Esophagus (tissue), 2 donors: ENCODE measurements around the gene DKKL1. TPM values are rescaled to one million over a fixed set of nuclear protein-coding genes. Genes with fewer than 3 reads are reported as not detected.

Source experiments
- H3K27ac ChIP-seq, 2 donors: one replicate each; pipeline ENCODE4 v1.5.1; 2013; ENCODE audit warnings: low read depth in 2 of 2, mild to moderate bottlenecking in 2 of 2, inconsistent platforms in 1 of 2, low read length in 1 of 2, moderate library complexity in 1 of 2
- H3K27me3 ChIP-seq, 2 donors: one replicate each; pipeline ENCODE4 v1.6.1; 2013; ENCODE audit warnings: low read length in 2 of 2, control low read depth in 1 of 2, mild to moderate bottlenecking in 1 of 2; ENCODE audit not compliant: insufficient read depth in 2 of 2, control insufficient read depth in 1 of 2
- H3K36me3 ChIP-seq, 2 donors: one replicate each; pipeline ENCODE4 v1.6.1; 2013; ENCODE audit warnings: low read length in 1 of 2; ENCODE audit not compliant: control insufficient read depth in 2 of 2, insufficient read depth in 2 of 2
- H3K4me1 ChIP-seq, 2 donors: one replicate each; pipeline ENCODE4 v1.6.1; 2013; ENCODE audit warnings: low read length in 1 of 2; ENCODE audit not compliant: control insufficient read depth in 2 of 2, insufficient read depth in 2 of 2
- H3K4me3 ChIP-seq, 2 donors: one replicate each; pipeline ENCODE4 v1.5.1; 2013; ENCODE audit warnings: low read length in 2 of 2, mild to moderate bottlenecking in 2 of 2, low read depth in 1 of 2, moderate library complexity in 1 of 2
- H3K9me3 ChIP-seq, 2 donors: one replicate each; pipeline ENCODE4 v1.6.1; 2013; ENCODE audit warnings: mild to moderate bottlenecking in 2 of 2, low read depth in 1 of 2, low read length in 1 of 2, moderate library complexity in 1 of 2; ENCODE audit not compliant: control insufficient read depth in 2 of 2, insufficient read depth in 1 of 2
- WGBS, 2 donors: extraction: QIAGEN DNeasy Blood & Tissue Kit; methylation state at CpG; one replicate each; pipeline ENCODE4 v1.1.7; 2013; 5-methylcytosine and 5-hydroxymethylcytosine counted together
- polyA plus RNA-seq, 2 donors: library from polyadenylated mRNA; stranded (reverse); fragments of 200-250 nt; gene quantifications; one replicate each; pipeline ENCODE4 v1.2.3, GENCODE V29; 2013
- donor health status: healthy with polysubstance abuse.
- donor health status: Bipolar disorder and iron deficiency.

Gene DKKL1
- polyA plus RNA-seq, 2 donors = 0.07 TPM; not detected in 1

DNA sequence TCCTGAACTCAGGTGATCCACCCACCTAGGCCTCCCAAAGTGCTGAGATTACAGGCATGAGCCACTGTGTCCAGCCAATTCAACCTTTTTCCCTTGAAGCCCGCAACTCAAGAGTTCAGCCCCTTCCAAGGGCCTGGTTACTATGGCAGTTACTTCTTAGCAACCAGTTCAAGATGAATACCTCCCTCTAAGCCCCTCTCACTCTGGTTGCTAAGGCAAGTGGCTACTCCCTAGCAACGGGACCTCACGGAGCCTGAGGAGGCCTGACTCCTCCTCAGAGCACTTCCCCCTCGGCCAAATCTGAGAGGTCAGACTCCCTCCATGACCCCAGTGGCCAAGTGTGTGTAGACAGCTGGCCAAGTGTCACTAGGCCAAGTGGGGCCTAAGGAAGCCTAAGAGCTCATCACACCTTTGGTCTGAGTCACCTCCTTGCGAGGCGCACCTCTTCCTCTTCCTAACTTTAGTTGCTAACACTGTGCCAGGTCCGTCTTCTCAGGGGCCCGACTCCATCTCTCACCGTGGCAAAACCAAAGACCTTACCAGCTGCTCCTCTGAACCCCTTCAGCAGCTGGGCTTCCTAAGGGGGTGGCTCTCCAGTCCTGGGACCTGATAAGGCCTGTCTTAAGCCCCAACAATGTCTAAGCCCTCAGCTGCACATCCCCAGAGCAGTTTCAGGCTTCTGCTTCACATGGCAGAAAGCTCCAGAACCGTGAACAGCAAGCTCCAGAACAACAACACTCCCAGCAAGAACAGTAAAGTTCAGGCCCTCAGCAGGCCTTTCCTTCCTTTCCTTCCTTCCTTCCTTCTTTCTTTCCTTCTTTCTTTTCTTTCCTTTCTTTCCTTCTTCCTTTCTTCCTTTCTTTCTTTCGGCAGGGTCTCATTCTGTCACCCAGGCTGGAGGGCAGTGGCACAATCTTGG, 18.9 kb upstream of the DKKL1 start:
- peaks cover 0 to 3% of the 10 kb centered on the region in 2 donors for H3K4me1 ChIP-seq
- WGBS, 2 donors = 83 to 84% methylated on average over 11 of the region's 11 CpGs
- H3K27me3 ChIP-seq = no peaks in the 10 kb centered on the region
- peak overlapping the region in 1 of 2 donors; percentile 13 for H3K27ac ChIP-seq
- H3K36me3 ChIP-seq = peaks cover 4 to 12% of the 10 kb centered on the region in 2 donors
- peaks cover 0 to 2% of the 10 kb centered on the region in 2 donors for H3K9me3 ChIP-seq
- no peak overlapping the region for H3K4me3 ChIP-seq

DNA sequence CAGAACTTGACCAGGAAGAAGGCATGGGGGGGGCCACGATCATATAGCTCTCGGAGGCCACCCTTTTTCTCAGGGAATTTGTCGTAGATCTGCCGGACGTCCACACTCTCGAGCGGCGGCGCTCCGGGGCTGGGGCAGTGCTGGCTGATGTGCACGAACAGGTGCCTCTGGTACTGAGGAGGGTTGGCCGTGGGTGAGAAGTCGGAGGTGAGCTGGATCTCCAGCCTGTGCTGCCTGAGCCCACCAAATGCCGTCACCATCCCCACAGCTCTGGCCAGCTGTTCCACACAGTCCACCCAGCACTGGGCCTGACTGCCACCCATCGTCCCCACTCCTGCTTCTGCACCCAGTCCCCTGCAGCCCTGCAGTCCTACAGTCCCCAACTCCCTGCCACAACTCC, 16.5 kb upstream of the DKKL1 start:
- Histone ChIP-seq H3K9me3 (peaks cover 0 to 2% of the 10 kb centered on the region in 2 donors), H3K36me3 (peaks cover 7 to 12% of the 10 kb centered on the region in 2 donors), H3K4me1 (no peaks in the 10 kb centered on the region), H3K27ac (no peak overlapping the region), H3K27me3 (no peaks in the 10 kb centered on the region), H3K4me3 (no peak overlapping the region)
- 95% methylated on average over 15 of the region's 15 CpGs for WGBS, 2 donors

DNA sequence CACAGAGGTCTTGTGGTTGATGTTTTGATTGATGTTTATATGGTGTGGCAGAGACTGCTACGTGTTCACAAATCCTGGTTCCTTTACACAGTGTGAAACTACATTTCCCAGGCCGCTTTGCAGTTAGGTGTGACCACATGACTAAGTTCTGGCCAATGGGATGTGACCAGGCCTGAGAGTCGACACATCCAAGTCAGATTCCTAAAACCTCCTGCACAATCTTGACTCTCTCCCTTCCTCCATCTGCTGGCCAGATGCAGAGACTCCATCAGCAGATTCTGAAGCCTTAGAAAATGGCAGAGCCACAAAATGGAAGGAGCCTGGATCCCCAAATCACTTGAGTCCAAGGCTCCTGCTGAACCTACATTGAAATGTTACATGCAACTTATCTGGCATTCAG, 15.8 kb upstream of the DKKL1 start:
- Histone ChIP-seq H3K9me3 (peaks cover 0 to 2% of the 10 kb centered on the region in 2 donors), H3K4me3 (no peak overlapping the region), H3K4me1 (no peaks in the 10 kb centered on the region), H3K36me3 (peaks cover 6 to 7% of the 10 kb centered on the region in 2 donors), H3K27ac (no peak overlapping the region), H3K27me3 (no peaks in the 10 kb centered on the region)
- WGBS, 2 donors = 67 to 69% methylated on average over 3 of the region's 3 CpGs

DNA sequence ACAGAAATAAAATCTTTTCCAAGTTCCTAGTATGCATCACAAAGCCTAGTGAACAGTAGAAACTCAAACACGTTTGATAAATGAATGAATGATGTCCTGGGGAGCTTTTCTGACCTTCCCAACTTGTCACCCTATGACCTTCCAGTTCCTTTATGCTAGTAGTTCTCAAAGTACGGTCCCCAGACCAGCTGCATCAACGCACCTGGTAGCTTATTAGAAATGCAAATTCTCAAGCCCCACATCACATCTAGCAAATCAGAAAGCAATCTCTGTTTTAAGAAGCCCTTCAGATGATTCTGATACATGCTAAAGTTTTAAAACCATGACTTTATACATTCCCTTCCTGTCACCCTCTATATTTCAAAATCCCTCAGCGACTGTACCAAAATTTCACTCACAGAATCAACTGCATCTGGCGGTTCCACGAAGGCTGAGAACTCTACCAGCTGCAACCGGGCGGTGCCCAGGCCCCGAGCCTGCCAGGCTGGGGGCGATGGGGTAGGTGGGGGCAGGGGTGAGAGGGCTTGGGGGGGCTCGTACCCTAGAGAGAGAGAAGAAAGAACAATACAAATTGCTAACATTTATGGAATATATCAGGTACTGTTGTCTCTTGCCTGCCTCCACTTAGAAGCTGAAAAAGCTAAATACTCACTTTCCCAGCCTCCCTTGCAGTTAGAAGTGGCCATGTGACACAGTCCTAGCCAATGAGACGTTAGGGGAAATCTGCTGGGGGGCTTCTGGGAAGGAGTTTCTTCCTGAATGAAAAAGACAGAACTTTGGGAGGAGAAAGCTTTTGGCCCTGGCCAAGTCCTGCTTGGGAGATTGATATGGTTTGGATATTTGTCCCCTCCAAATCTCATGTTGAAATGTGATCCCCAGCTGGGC, 15.1 kb upstream of the DKKL1 start:
- Histone ChIP-seq H3K27ac (no peak overlapping the region), H3K36me3 (peaks cover 3 to 9% of the 10 kb centered on the region in 2 donors), H3K4me3 (no peak overlapping the region), H3K27me3 (no peaks in the 10 kb centered on the region), H3K9me3 (peaks cover 0 to 2% of the 10 kb centered on the region in 2 donors), H3K4me1 (no peaks in the 10 kb centered on the region)
- 77 to 92% methylated on average over 12 of the region's 12 CpGs for WGBS, 2 donors

DNA sequence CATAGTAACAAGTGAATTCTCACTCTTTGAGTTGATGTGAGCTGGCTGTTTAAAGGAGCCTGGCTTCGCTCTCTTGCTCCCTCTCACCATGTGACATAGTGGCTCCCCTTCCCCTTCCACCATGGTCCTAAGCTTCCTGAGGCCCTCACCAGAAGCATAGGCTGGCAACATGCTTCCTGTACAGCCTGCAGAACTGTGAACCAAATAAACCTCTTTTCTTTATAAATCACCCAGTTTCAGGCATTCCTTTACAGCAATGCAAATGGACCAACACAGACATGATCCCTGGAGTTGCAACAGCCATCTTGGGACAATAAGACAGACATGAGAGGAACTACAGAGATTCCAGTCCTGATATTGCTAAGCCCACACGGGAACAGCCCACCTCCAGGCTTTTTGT, 14.1 kb upstream of the DKKL1 start:
- H3K9me3 ChIP-seq = peaks cover 0 to 2% of the 10 kb centered on the region in 2 donors
- H3K36me3 ChIP-seq = peaks cover 3 to 7% of the 10 kb centered on the region in 2 donors
- 96 to 98% methylated on average over 2 of the region's 2 CpGs for WGBS, 2 donors
- H3K4me1 ChIP-seq = no peaks in the 10 kb centered on the region
- H3K4me3 ChIP-seq = no peak overlapping the region
- H3K27me3 ChIP-seq = no peaks in the 10 kb centered on the region
- no peak overlapping the region for H3K27ac ChIP-seq

DNA sequence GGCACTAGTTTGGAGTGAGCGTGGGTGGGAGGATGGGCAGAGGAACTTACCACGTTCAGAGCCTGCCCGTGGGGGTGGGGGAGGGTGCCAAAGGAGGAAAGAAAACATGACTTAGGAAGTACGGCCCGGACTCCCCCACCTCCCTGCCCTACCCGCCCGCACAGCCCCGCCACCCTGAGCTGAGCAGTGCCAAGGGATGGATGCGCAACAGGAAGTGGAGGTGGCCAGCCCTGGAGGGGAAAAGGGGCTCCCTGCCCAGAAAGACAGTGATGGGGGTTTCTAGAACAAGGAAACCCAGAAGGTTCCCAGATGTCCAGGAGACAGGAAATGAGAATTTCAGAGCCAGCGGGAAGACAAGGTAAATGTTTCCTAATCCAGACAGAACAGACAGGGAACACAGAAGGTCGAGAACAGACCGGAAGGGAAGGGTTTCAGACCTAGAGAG, 7.7 kb upstream of the DKKL1 start:
- Histone ChIP-seq H3K9me3 (no peaks in the 10 kb centered on the region), H3K27me3 (no peaks in the 10 kb centered on the region), H3K4me1 (peaks cover 0 to 2% of the 10 kb centered on the region in 2 donors), H3K36me3 (peaks cover 0 to 5% of the 10 kb centered on the region in 2 donors), H3K27ac (no peak overlapping the region), H3K4me3 (no peak overlapping the region)
- WGBS, 2 donors = 49 to 52% methylated on average over 11 to 12 of the region's 12 CpGs

DNA sequence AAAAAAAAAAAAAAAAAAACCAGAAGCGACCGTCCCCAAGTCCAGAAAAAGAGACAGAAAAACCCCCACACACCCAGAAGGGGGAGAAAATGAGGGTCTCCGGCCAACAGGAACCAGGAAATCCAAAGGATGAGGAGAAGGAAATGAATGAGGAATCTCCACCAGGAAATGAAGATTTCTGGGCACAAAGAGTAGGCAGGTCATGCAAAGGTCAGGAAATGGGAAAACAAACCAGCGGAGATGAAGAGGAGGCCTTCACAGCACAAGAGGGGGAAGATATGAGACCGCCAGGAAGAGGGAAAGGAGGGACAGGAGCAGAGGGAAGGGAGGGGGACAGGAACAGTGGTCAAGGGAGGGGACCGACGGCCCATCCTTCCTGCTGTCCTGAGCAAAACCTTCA, 7.3 kb upstream of the DKKL1 start:
- Histone ChIP-seq H3K9me3 (no peaks in the 10 kb centered on the region), H3K27ac (no peak overlapping the region), H3K4me1 (peaks cover 0 to 2% of the 10 kb centered on the region in 2 donors), H3K4me3 (no peak overlapping the region), H3K27me3 (no peaks in the 10 kb centered on the region), H3K36me3 (peaks cover 0 to 2% of the 10 kb centered on the region in 2 donors)
- WGBS, 2 donors = 65 to 70% methylated on average over 7 of the region's 7 CpGs

DNA sequence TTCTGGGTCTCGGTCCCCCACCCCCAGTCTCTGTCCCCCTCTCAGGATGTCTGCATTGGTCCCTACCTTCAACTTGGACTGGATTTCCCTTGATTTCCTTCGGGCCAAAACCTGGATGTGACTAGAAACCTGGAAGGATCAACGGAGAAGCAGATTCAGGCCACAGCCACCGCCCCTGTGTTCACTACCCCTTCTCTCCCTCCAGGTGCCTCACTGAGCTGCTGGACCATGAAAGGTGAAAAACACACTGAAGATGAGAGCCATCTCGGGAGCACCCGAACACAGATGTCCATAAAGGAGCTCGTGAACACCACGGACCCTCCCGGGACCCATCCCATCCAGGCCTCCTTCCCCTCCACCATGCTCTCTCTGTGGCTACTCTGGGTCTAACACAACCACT, 6.5 kb upstream of the DKKL1 start:
- H3K36me3 ChIP-seq = peaks cover 0 to 2% of the 10 kb centered on the region in 2 donors
- 76 to 78% methylated on average over 9 of the region's 9 CpGs for WGBS, 2 donors
- no peak overlapping the region for H3K27ac ChIP-seq

More for the DNA sequence above, 6.5 kb upstream of the DKKL1 start:
- H3K9me3 ChIP-seq = no peaks in the 10 kb centered on the region
- H3K4me3 ChIP-seq = no peak overlapping the region
- peaks cover 0 to 2% of the 10 kb centered on the region in 2 donors for H3K4me1 ChIP-seq
- no peaks in the 10 kb centered on the region for H3K27me3 ChIP-seq
